SIG-M5 (cell line): ENCODE results near the gene FAM227B.
A peak's percentile ranks its signal among the peaks of the same experiment; 100 is the strongest.
"Not testable (repeated sequence)": the region's sequence is repeated elsewhere in the genome, so short reads cannot be mapped to it uniquely, and the experiment has no call there.

ENCODE experiments used
- DNase-seq: peaks from one replicate; lab custom pipeline; 2025; lab: John Stamatoyannopoulos, UW

Gene FAM227B

GRCh38 chr15:49620658-49621368 is at the start of gene FAM227B, which contains the start of gene DTWD1:
Gene FAM227B, minus strand, starts transcription at chr15:49620818. Its CDS starts 5,647 bp downstream, at chr15:49615171.
Gene DTWD1, plus strand, starts transcription at chr15:49621048. Its CDS starts 4,120 bp downstream, at chr15:49625168.
- peak; percentile 84 for DNase-seq

GRCh38 chr15:49669288-49669687 is 48.7 kb upstream of the FAM227B start:
- DNase-seq = no peak

GRCh38 chr15:49666486-49666885 is 45.9 kb upstream of the FAM227B start:
- not testable (repeated sequence) for DNase-seq

- DNase-seq = no peak
Observed at GRCh38 chr15:49664716-49665115, 44.1 kb upstream of the FAM227B start.

- DNase-seq = no peak
Observed at GRCh38 chr15:49656734-49657133, 36.1 kb upstream of the FAM227B start.

GRCh38 chr15:49652922-49653321 is 32.3 kb upstream of the FAM227B start:
- no peak for DNase-seq

- no peak for DNase-seq
Observed at GRCh38 chr15:49650676-49651075, 30.1 kb upstream of the FAM227B start.

- no peak for DNase-seq
Observed at GRCh38 chr15:49649987-49650386, 29.4 kb upstream of the FAM227B start.

- DNase-seq = no peak
Observed at GRCh38 chr15:49646891-49647290, 26.3 kb upstream of the FAM227B start.

- DNase-seq = no peak
Observed at GRCh38 chr15:49645941-49646340, 25.3 kb upstream of the FAM227B start.

GRCh38 chr15:49645277-49645676 is 24.7 kb upstream of the FAM227B start:
- no peak for DNase-seq

- no peak for DNase-seq
Observed at GRCh38 chr15:49644364-49644794, 23.8 kb upstream of the FAM227B start.

GRCh38 chr15:49637857-49638256 is 17.2 kb upstream of the FAM227B start:
- DNase-seq = no peak

- DNase-seq = no peak
Observed at GRCh38 chr15:49628379-49628778, 7.8 kb upstream of the FAM227B start.

- no peak for DNase-seq
Observed at GRCh38 chr15:49627407-49627877, 6.8 kb upstream of the FAM227B start.

GRCh38 chr15:49625460-49626036 is 4.9 kb upstream of the FAM227B start:
- DNase-seq = no peak

GRCh38 chr15:49624056-49624455 is 3.4 kb upstream of the FAM227B start:
- no peak for DNase-seq

GRCh38 chr15:49622561-49622960 is 1.9 kb upstream of the FAM227B start:
- no peak for DNase-seq

- no peak for DNase-seq
Observed at GRCh38 chr15:49621887-49622286, 1.3 kb upstream of the FAM227B start.

- no peak for DNase-seq
Observed at GRCh38 chr15:49621401-49621811, 788 bp upstream of the FAM227B start.

GRCh38 chr15:49620199-49620598 is 419 bp downstream of the FAM227B start:
- no peak for DNase-seq

GRCh38 chr15:49619226-49619625 is 1.4 kb downstream of the FAM227B start:
- no peak for DNase-seq

GRCh38 chr15:49612240-49612639 is 8.4 kb downstream of the FAM227B start:
- not testable (repeated sequence) for DNase-seq
